HepG2 (cell line): Measurements from ENCODE around the gene ENO3. TPM values are rescaled to one million over a fixed set of nuclear protein-coding genes. Genes with fewer than 3 reads are reported as not detected.
A peak's percentile ranks its signal among the peaks of the same experiment; 100 is the strongest.

Experiments
- ELF3 ChIP-seq: IDR thresholded peaks from 2 replicates; pipeline ENCODE4 v1.6.1; 2016; ENCODE audit warnings: missing genetic modification reagents, missing compliant biosample characterization
- HNF1B ChIP-seq: sonication (generic); formaldehyde crosslinking; IDR thresholded peaks from 2 replicates; pipeline ENCODE4 v1.5.1; 2020; ENCODE audit warnings: mild to moderate bottlenecking, moderate library complexity, missing genetic modification reagents
- HNRNPK ChIP-seq: fragments of 200-400 bp; formaldehyde crosslinking; IDR thresholded peaks from 2 replicates; pipeline ENCODE4 v1.6.1; 2018; ENCODE audit warnings: low read length, low read depth, moderate library complexity, mild to moderate bottlenecking; ENCODE audit not compliant: poor library complexity, severe bottlenecking
- MTF1 ChIP-seq: sonication (generic); formaldehyde crosslinking; IDR thresholded peaks from 2 replicates; pipeline ENCODE4 v1.5.0; 2020; ENCODE audit warnings: missing genetic modification reagents
- PRDM4 ChIP-seq: sonication (generic); formaldehyde crosslinking; IDR thresholded peaks from 2 replicates; pipeline ENCODE4 v1.9.0; 2021; ENCODE audit warnings: missing genetic modification reagents, borderline replicate concordance
- STAG1 ChIP-seq: sonication (generic); formaldehyde crosslinking; IDR thresholded peaks from 2 replicates; pipeline ENCODE4 v1.4.0; 2020; ENCODE audit warnings: missing genetic modification reagents
- TFE3 ChIP-seq: IDR thresholded peaks from 2 replicates; pipeline ENCODE4 v1.6.1; 2016
- TRIM24 ChIP-seq: sonication (generic); formaldehyde crosslinking; IDR thresholded peaks from 2 replicates; pipeline ENCODE4 v1.8.0; 2022; ENCODE audit warnings: mild to moderate bottlenecking, missing genetic modification reagents
- ZFY ChIP-seq: sonication (generic); formaldehyde crosslinking; IDR thresholded peaks from 2 replicates; pipeline ENCODE4 v1.4.0; 2020; ENCODE audit warnings: missing genetic modification reagents
- ZNF124 ChIP-seq: sonication (generic); formaldehyde crosslinking; IDR thresholded peaks from 2 replicates; pipeline ENCODE4 v1.4.0; 2020; ENCODE audit warnings: missing genetic modification reagents
- ZNF274 ChIP-seq: sonication (generic); formaldehyde crosslinking; IDR thresholded peaks from 2 replicates; pipeline ENCODE4 v1.5.1; 2020; ENCODE audit warnings: mild to moderate bottlenecking, missing genetic modification reagents
- ZNF331 ChIP-seq: sonication (generic); formaldehyde crosslinking; IDR thresholded peaks from 2 replicates; pipeline ENCODE4 v1.4.0; 2020; ENCODE audit warnings: missing genetic modification reagents
- ZNF574 ChIP-seq: sonication (generic); formaldehyde crosslinking; IDR thresholded peaks from 2 replicates; pipeline ENCODE4 v1.4.0; 2020; ENCODE audit warnings: missing genetic modification reagents
- ZNF704 ChIP-seq: sonication (generic); formaldehyde crosslinking; IDR thresholded peaks from 2 replicates; pipeline ENCODE4 v1.8.1; 2023; ENCODE audit warnings: mild to moderate bottlenecking, inconsistent platforms, moderate library complexity, missing genetic modification reagents, borderline replicate concordance
- polyA plus RNA-seq, 8 experiments: library from polyadenylated mRNA; depleted of rRNA in 3 of 8; stranded (reverse) in 7 of 8; unstranded in 1 of 8; fragments of >200 nt; fragmentation: Illumina TruSeq in 4 of 8; extraction: Trizol in 4 of 8; gene quantifications; 2 replicates each; pipeline versions ENCODE4 v1.2.1 to v1.2.3, GENCODE V29; 2011 to 2016; ENCODE audit warnings: low read depth in 4 of 8, missing spikeins in 1 of 8, mixed read lengths in 1 of 8; ENCODE audit not compliant: insufficient read depth in 1 of 8
- total RNA-seq, 5 experiments: library from RNA; depleted of rRNA; stranded (reverse); fragments of >200 nt; fragmentation: Illumina TruSeq; extraction: Trizol; gene quantifications; 2 replicates each; pipeline ENCODE4 v1.2.3, GENCODE V29; 2016; ENCODE audit warnings: low read depth in 1 of 5

ENO3 gene
- total and polyA plus RNA-seq, 2 of the 13 experiments (the other 11 are each of a cell fraction or from before 2014, with no cell fraction given), result 59.8 to 69.8 TPM

GRCh38 chr17:4934173-4934979 lies 16.5 kb upstream of the ENO3 start (continued):
- no peak for TF ChIP-seq PRDM4 (CRISPR knock-in tag)
- TF ChIP-seq HNF1B, result peak; percentile 23; the same call in 1 of the 2 replicates
- 0 out of 2 replicates have a peak, but pooled peaks have one; percentile 31 for TF ChIP-seq ZNF574 (CRISPR knock-in tag)
- TF ChIP-seq ZFY (CRISPR knock-in tag), result peak; percentile 47; the same call in 1 of the 2 replicates
- TF ChIP-seq TRIM24, result no peak
- no peak for TF ChIP-seq HNRNPK
- no peak for TF ChIP-seq ZNF704 (CRISPR knock-in tag)
- TF ChIP-seq TFE3, result no peak
- 0 out of 2 replicates have a peak, but pooled peaks have one; percentile 22 for TF ChIP-seq ZNF274 (CRISPR knock-in tag)
- TF ChIP-seq STAG1, result peak; percentile 71
- no peak for TF ChIP-seq MTF1
- TF ChIP-seq ZNF331, result 0 out of 2 replicates have a peak, but pooled peaks have one; percentile 38
- TF ChIP-seq ZNF124, result no peak
- 0 out of 2 replicates have a peak, but pooled peaks have one; percentile 19 for TF ChIP-seq ELF3 (CRISPR knock-in tag)
